GM21423 (cell line): ENCODE data around the gene TEAD4.
A peak's percentile ranks its signal among the peaks of the same experiment; 100 is the strongest.
"Not testable (repeated sequence)": the region's sequence is repeated elsewhere in the genome, so short reads cannot be mapped to it uniquely, and the experiment has no call there.

Source experiments
- ATAC-seq: cut with Tn5 transposase; IDR thresholded peaks from one replicate; pipeline ENCODE4 v1.9.1; 2021; ENCODE audit warnings: mild to moderate bottlenecking, moderate library complexity; ENCODE audit not compliant: unreplicated experiment

Gene TEAD4

DNA sequence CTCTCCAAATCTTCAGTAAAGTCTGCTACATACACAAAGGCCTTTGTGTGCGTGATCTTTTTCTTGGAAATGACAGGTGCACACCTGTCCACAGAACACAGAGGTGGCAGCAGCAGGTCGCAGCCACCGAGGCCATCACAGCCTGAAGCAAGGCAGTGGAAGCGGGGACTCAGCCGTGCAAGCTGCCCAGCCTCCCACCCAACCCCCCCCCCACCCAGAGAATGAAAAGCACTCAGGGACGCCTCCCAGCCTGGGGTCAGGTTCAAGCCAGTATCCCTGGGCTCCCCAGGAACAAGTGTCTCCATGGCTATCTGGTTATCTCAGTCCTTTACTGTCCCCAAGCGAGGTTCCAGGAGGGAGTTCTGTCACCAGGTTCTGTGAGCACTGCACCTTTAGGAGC lies 86.8 kb downstream of the TEAD4 start:
- no peak for ATAC-seq

DNA sequence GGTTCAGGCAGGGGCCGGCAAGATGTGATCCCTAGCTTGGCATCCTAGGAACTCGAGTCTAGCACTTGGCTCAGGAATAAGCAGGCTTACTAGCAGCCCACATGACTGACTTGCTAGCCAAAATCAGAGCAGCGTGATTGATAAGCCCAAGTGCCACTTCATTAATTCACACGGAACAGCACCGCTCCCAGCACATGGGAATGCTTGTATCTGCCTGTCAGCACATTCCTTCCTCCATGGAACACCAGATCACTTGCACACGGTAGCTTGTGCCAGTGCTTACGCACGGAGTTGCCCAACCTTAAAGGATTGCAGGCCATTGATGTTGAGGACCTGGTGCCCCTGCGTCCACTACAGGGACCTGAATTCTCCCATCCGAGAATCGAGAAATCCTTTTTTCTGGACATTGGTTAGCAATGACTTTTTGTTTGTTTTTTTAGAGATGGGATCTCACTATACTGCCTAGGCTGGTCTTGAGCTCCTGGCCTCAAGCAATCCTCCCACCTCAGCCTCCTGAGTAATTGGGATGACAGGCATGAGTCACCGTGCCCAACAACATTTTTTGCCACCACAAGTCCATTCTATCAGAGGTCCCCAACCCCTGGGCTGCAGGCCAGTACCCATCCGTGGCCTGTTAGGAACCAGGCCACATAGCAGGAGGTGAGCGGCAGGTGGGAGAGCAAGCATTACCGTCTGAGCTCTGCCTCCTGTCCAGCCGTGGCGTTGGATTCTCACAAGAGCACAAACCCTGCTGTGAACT lies 87.4 kb downstream of the TEAD4 start:
- no peak for ATAC-seq

DNA sequence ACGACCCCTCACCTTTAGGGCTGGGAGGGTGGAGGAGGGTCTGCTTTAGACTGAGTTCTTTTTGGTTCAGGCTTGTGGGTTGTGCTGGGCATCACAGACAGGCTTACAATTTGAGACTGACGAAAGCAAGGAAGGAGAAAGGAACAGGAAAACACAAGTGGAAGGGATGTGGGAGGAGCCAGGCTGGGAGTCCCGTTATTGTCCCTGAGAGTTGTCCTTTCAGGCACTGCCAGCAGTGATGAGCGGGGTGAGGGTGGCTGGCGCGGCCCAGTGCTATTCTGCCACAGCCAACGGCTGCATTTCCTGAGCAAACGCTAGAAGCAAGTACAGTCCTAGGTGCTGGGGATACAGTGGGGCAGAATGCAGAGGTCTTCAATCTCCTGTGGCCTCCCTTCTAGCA lies 88.8 kb downstream of the TEAD4 start:
- ATAC-seq, result no peak

DNA sequence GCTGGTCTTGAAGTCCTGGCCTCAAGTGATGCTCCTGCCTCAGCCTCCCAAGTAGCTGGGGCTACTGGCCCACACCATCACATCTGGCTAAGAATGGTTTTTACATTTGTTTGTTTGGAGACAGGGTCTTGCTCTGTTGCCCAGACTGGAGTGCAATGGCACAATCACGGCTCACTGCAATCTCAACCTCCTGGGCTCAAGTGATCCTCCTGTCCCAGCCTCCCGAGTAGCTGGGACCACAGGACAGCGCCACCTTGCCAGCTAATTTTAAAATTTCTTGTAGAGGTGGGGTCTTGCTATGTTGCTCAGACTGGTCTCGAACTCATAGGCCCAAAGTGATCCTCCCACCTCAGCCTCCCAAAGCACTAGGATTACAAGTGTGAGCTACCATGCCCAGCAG lies 89.3 kb downstream of the TEAD4 start:
- no peak for ATAC-seq

GRCh38 chr12:3049176-3049575 lies 90.0 kb downstream of the TEAD4 start:
- ATAC-seq, result no peak

DNA sequence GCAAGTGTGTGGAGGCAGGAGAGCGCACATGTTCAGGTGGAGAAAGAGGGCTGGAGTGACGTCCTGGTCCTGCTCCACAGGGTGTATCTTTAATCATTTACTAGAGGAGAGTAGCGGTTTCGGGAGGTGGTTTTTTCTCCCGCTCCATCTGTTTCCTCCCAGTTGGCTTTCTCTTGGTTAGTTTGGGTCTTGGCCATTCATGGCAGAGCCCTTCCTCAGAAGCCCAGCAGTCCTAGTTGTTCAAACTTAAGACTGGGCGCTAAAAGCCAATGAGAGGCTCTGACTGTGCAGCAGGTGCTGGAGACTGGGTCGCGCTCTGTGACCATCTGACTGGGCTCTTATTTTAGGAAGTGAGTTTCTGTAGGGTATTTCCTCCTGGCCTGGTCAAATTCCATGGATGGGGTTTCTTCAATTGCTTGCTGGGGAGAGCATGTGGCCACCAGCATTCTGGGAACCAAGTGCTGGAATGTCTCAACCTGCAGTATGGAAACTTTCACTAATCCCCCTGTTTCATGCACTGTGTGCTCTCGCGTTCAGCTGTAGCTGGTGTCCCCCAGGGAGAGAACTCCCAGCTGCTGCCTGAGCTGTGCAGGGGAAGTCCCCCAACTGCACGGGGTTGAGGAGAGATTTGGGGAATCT lies 90.5 kb downstream of the TEAD4 start:
- no peak for ATAC-seq

GRCh38 chr12:3054374-3054773 lies 95.2 kb downstream of the TEAD4 start:
- ATAC-seq, result no peak

GRCh38 chr12:3055026-3055703 lies 96.0 kb downstream of the TEAD4 start:
- no peak for ATAC-seq

DNA sequence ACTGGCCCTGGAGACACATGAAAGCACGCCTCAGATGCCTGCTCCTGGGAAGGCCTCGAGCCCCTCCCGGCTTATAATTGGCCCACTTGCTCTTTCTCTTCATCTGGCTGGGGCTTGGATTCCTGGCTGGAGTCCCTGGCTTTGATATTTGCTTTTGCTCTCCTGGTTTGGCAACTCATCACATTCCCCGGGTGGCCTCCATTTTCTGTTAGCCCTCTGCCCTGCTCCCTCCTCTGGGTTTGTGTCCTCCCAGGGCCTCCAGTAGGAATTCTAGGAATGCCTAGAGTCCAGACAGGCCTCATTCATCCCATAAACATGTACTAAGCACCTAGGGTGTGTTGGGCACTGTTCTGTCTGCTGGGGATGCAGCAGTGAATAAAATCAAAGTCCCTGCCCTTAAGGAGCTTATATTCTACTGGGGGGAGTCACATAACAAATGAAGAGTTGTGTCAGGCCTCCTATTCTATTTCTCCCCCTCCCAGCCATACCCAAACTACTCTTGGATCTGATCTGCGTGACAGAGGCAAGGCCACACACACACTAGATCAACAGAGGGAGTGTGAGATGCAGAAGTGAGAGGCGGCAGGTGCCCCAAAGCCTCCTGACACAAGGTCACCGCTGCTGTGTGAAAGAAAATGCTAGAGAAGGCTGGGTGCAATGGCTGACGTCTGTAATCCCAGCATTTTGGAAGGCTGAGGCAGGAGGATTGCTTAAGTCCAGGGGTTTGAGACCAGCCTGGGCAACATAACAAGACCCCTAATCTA lies 96.7 kb downstream of the TEAD4 start:
- ATAC-seq, result no peak

DNA sequence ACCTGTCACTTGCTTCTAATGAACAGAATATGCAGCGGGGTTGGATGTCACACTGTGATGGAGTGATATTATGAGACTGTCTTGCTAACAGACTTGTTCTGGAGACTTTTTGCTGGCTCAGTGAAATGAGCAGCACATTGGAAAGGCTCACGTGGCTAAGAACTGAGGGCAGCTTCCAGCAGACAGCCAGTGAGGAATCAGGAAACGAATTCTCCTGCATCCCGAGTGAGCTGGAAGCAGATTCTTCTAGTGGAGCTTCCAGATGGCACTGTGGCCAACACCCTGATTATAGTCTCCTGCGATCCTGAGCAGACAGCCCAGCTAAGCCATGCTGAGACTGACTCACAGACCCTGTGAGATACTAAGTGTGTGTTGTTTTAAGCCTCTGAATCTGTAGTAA lies 101.9 kb downstream of the TEAD4 start:
- ATAC-seq, result no peak

- no peak for ATAC-seq
Measured at GRCh38 chr12:3061501-3062215, 102.5 kb downstream of the TEAD4 start.

DNA sequence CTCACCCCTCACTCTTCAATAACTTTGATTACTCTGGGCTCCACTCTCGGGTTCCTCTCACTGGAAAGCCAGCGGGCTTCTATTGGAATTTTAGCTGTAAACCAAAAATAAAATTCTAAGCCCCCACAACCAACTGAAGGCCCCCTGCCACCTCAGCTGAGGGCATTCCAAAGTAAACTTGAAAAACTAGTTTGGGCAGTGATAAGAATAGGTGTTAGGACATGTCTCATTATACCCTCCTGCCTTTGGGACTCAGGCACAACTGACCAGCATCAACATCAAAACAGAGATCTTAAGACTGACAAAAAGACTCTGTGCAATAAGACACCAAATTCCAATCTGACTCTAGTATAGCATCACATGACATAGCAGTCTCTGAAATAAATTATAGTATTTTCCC lies 106.1 kb downstream of the TEAD4 start:
- ATAC-seq, result no peak

- not testable (repeated sequence) for ATAC-seq
Measured at GRCh38 chr12:3065846-3066245, 106.6 kb downstream of the TEAD4 start.

- ATAC-seq, result no peak
Measured at GRCh38 chr12:3069714-3070113, 110.5 kb downstream of the TEAD4 start.

- ATAC-seq, result no peak
Measured at GRCh38 chr12:3071107-3071506, 111.9 kb downstream of the TEAD4 start.

- no peak for ATAC-seq
Measured at GRCh38 chr12:3071710-3072109, 112.5 kb downstream of the TEAD4 start.

DNA sequence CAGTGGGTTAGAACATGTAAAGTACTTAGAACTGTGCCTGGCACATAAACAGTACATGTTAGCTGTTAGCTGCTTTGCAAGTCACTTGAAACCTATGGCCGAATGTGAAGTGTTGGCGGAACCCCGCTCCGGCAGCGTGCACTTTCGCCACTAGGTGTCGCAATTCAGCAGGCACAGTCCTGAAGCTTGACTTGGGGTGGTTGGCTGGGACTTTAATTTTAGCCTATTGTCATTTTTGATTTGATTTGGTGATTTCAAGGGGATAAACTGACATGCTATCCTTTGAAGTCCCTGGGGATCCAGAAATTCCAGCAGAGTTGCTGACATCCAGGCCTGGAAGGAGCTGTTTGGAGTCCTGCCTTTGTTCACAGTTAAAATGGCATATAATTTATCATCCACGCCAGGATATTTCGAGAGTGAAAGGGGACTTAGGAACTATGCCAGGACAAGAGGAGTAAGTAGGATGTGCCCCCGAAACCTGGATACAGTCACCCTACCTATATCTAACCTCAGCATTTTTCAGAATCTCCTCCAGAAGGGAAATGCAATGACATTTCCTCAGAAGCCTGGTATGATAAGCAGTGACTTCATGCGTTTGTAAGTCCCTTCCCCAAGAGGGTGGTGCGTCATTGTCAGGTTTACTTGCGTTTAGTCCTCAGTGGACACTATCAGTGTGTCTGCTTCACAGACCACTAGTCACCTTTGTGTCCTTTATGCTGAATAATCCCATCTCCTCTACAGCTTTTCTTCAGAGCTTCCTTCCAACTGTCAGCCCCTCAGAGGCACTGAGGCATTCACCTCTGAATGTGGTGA lies 114.4 kb downstream of the TEAD4 start:
- no peak for ATAC-seq

DNA sequence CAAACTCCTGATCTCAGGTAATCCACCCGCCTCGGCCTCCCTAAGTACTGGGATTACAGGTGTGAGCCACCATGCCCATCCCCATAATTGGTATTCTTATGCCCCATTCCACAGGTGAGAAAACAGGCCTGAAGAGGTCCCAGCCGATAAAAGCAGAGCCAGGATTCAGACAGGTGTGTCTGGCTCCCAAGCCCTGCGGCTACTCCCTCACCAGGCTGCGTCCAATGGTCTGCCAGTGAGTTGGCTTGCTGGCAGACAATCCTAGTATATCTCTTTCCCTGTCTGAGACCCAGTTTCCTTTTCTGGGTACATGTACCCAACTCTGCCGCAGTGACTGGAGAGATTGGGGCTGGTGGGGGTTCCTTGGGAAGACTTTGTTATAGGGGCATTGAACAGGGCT lies 116.1 kb downstream of the TEAD4 start:
- no peak for ATAC-seq

- ATAC-seq, result peak; percentile 63
Measured at GRCh38 chr12:3076730-3077571, 117.8 kb downstream of the TEAD4 start, which contains the start of gene TSPAN9. Gene TSPAN9 (plus strand): TSS chr12:3077379. CDS start chr12:3201194, 123,815 bp downstream.
